Skin epidermis (tissue), 12 donors: Measurements from ENCODE around the gene EIF6.

Experiments
- H3K27ac ChIP-seq, 21 experiments: fragments of 200-600 bp; sonication (generic) in 11 of 21; one replicate each; pipeline ENCODE4 v1.5.0; 2020; ENCODE audit warnings: mild to moderate bottlenecking in 3 of 21, inconsistent platforms in 2 of 21, moderate library complexity in 2 of 21
- H3K4me3 ChIP-seq, 7 experiments: fragments of 200-600 bp; sonication (generic) in 2 of 7; one replicate each; pipeline ENCODE4 v1.5.0; 2020; ENCODE audit warnings: inconsistent platforms in 2 of 7, mild to moderate bottlenecking in 2 of 7, moderate library complexity in 1 of 7

EIF6 gene

GRCh38 chr20:35240083-35240810 lies 44.3 kb downstream of the EIF6 start:
- no peak overlapping the region for H3K4me3 ChIP-seq
- no peak overlapping the region for H3K27ac ChIP-seq

GRCh38 chr20:35238735-35239134 lies 45.8 kb downstream of the EIF6 start:
- no peak overlapping the region for H3K4me3 ChIP-seq

GRCh38 chr20:35238170-35238569 lies 46.4 kb downstream of the EIF6 start:
- Histone ChIP-seq H3K4me3 (no peak overlapping the region), H3K27ac (no peak overlapping the region)

More at GRCh38 chr20:35238735-35239134, 45.8 kb downstream of the EIF6 start:
- H3K27ac ChIP-seq = no peak overlapping the region

GRCh38 chr20:35237486-35237885 lies 47.1 kb downstream of the EIF6 start:
- Histone ChIP-seq H3K4me3 (no peak overlapping the region), H3K27ac (no peak overlapping the region)

- Histone ChIP-seq H3K4me3 (no peak overlapping the region), H3K27ac (no peak overlapping the region)
These were observed 48.7 kb downstream of the EIF6 start for GRCh38 chr20:35235881-35236280.

GRCh38 chr20:35232575-35232974 lies 52.0 kb downstream of the EIF6 start:
- Histone ChIP-seq H3K4me3 (no peak overlapping the region), H3K27ac (no peak overlapping the region)
